ENCODE results near the gene TSPAN3.

GRCh38 chr15:77025083-77025901, 45.6 kb downstream of the TSPAN3 start:
- no peak for TF ChIP-seq POLR2A (IDR thresholded peaks at IDR 0.05)
- TF ChIP-seq CTCF (IDR thresholded peaks at IDR 0.05): no peak
